Activated naive CD4-positive, alpha-beta T cell treated with anti-CD3 and anti-CD28 coated beads, Interleukin-2, amount 50 U/mL, for 24 hours (primary cell): ENCODE data around the gene AZIN2.

Experiments
- H3K27ac Mint-ChIP-seq: one replicate; pipeline ENCODE4 v1.8.0; 2021; ENCODE audit warnings: mild to moderate bottlenecking, mixed read lengths
- H3K27me3 Mint-ChIP-seq: one replicate; pipeline ENCODE4 v1.8.0; 2021; ENCODE audit warnings: mixed read lengths
- H3K36me3 Mint-ChIP-seq: one replicate; pipeline ENCODE4 v1.8.0; 2021; ENCODE audit warnings: mixed read lengths
- H3K4me1 Mint-ChIP-seq: one replicate; pipeline ENCODE4 v1.8.0; 2021; ENCODE audit warnings: mixed read lengths
- H3K4me3 Mint-ChIP-seq: one replicate; pipeline ENCODE4 v1.8.0; 2021; ENCODE audit warnings: mild to moderate bottlenecking, mixed read lengths
- H3K9me3 Mint-ChIP-seq: one replicate; pipeline ENCODE4 v1.8.0; 2021; ENCODE audit warnings: mixed read lengths

The AZIN2 gene

DNA sequence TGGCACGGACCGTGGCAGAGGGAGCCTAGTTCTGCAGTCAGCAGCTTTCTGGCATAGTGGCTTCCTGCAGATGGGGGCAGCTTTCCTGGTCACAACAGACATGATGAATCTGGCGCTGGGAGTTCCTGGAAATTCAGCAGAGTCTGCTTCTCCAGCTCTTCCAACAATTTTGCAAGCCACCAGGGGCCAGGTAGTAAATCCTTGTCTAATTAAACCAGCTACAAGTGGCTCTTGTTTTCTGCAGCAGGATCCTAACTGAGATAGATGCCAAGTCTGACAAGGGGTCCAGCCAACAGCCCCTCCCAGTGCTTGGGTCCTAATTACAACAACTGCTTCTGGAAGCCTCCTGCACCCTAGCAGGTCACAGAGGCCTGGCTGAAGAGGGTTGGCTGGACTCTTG, 65.0 kb downstream of the AZIN2 start:
- peaks cover 5% of the 10 kb centered on the region for H3K4me1 Mint-ChIP-seq
- H3K27ac Mint-ChIP-seq: no peak overlapping the region
- no peaks in the 10 kb centered on the region for H3K9me3 Mint-ChIP-seq
- peaks cover 2% of the 10 kb centered on the region for H3K36me3 Mint-ChIP-seq
- H3K4me3 Mint-ChIP-seq: no peak overlapping the region
- H3K27me3 Mint-ChIP-seq: no peaks in the 10 kb centered on the region

DNA sequence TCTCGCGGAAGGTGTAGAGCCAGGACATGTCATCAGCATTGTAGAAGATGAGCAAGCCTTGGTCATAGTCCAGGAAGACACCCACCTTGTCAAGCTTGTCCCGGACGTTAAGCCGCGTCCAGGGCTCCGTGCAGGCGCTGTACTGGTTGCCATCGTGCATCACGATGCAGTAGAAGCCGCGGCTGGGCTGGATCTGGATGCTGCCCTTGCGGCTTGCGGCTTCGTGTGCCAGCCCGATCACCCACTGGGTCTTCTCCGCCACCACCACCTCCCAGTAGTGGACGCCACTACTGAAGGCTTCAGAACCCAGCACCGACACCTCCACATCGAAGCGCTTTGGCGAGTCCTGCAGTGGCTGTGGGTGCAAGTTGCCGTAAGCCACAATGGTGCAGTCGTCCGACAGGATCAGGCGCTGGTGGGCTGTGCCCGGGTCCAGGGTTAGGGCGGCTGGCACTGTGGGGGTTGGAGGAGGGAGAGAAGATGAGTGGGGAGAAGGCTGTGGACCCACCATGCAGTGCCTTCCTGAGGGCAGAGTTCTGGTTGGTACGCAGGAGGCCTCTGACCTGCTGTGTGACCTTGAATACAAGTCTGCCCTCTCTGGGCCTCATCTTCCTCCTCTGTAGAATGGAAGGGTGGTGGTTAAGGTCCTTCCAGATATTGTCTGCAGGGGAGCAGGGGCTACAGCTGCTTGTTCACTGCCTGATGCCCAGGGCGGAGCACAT, 66.5 kb downstream of the AZIN2 start:
- Mint-ChIP-seq H3K27ac (no peak overlapping the region), H3K27me3 (no peaks in the 10 kb centered on the region), H3K4me1 (no peaks in the 10 kb centered on the region), H3K9me3 (no peaks in the 10 kb centered on the region), H3K4me3 (no peak overlapping the region), H3K36me3 (peaks cover 2% of the 10 kb centered on the region)

DNA sequence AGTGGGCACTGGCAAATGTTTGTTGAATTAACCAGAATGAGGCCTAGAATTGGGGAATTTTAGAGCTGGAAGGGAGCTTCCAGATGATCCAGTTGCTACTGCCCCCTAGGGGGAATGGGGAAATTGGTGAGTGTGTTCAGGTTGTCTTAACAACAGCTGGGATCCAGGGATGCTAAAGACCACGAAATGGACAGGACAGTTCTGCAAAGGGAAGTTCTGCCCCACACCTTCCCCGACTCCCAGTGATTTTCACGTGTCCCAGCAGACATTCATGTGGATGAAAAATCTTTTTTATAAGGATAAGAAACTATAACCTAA, 67.0 kb downstream of the AZIN2 start:
- peaks cover 2% of the 10 kb centered on the region for H3K36me3 Mint-ChIP-seq
- no peaks in the 10 kb centered on the region for H3K27me3 Mint-ChIP-seq
- no peak overlapping the region for H3K27ac Mint-ChIP-seq
- H3K4me3 Mint-ChIP-seq: no peak overlapping the region
- H3K4me1 Mint-ChIP-seq: no peaks in the 10 kb centered on the region
- no peaks in the 10 kb centered on the region for H3K9me3 Mint-ChIP-seq

DNA sequence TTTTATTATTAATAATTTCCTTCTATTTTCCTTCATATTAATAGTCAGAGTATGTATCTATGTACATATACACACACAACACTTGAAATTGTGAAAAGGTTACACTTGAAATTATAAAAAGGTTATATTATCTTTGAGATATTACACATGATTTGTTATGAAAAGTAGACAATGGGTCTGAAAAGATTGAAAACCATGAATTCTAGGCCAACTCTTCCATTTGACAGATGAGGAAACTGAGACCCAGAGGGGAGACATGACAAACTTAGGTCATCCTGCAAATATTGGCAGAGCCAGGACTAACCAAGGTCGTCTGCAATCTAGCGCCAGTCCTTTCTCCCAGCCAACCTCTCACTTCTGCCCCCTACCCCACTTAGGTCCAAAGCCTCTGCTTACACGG, 67.7 kb downstream of the AZIN2 start:
- no peak overlapping the region for H3K4me3 Mint-ChIP-seq
- peaks cover 2% of the 10 kb centered on the region for H3K36me3 Mint-ChIP-seq
- no peaks in the 10 kb centered on the region for H3K4me1 Mint-ChIP-seq
- H3K27me3 Mint-ChIP-seq: no peaks in the 10 kb centered on the region
- no peak overlapping the region for H3K27ac Mint-ChIP-seq
- H3K9me3 Mint-ChIP-seq: no peaks in the 10 kb centered on the region

DNA sequence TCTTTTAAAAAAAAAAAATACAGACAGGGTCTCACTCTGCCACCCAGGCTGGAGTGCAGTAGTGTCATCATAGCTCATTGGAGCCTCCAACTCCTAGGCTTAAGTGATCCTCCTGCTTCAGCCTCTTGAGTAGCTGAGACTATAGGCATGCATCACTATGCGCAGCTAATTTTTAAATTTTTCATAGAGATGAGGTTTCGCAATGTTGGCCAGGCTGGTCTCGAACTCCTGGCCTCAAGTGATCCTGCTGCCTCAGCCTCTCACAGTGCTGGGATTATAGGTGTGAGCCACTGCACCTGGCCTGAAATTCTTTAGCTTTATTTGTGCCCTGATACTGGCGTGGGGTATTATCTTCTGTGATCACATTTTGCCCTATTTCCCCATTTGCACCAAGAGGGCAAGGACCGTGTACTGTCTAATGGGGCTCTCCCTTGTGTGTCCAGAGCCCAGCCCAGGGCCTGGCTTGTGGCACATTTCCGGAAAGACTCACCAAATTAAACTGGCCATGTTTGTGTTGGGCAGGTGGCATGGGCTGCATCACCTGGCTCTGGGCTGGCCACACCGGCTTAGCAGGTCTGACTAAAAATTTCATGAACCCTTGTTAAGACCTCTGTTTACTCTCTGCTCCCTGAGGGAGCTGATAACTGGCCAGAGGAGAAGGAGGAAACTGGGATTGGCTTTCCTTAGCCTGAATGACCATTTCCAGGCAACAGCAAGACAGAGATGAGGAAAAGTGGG, 68.7 kb downstream of the AZIN2 start:
- H3K27ac Mint-ChIP-seq: no peak overlapping the region
- H3K4me1 Mint-ChIP-seq: no peaks in the 10 kb centered on the region
- no peak overlapping the region for H3K4me3 Mint-ChIP-seq
- H3K27me3 Mint-ChIP-seq: no peaks in the 10 kb centered on the region
- no peaks in the 10 kb centered on the region for H3K9me3 Mint-ChIP-seq
- peaks cover 4% of the 10 kb centered on the region for H3K36me3 Mint-ChIP-seq

DNA sequence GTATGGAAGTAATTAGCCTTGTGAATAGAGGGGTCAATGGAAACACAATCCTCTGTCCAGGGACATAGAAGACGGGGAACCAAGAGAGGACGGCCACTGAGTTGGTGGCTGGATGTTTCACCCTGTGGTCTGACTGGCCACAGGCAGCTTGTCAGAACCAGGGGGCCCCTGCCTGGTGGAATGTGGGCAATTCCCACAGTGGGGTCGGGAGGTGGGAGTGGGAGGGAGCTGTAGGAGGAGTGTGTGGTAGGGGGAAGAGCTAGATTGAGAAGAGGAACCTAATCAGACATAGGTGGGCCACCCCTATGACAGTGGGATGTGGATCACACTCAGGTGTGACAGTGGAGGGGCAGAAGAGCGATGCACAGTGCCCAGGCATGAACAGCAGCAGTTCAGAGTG, 69.6 kb downstream of the AZIN2 start:
- no peaks in the 10 kb centered on the region for H3K4me1 Mint-ChIP-seq
- H3K27me3 Mint-ChIP-seq: no peaks in the 10 kb centered on the region
- H3K36me3 Mint-ChIP-seq: peaks cover 4% of the 10 kb centered on the region
- no peak overlapping the region for H3K4me3 Mint-ChIP-seq
- H3K9me3 Mint-ChIP-seq: no peaks in the 10 kb centered on the region
- peak overlapping the region; percentile 70 for H3K27ac Mint-ChIP-seq

DNA sequence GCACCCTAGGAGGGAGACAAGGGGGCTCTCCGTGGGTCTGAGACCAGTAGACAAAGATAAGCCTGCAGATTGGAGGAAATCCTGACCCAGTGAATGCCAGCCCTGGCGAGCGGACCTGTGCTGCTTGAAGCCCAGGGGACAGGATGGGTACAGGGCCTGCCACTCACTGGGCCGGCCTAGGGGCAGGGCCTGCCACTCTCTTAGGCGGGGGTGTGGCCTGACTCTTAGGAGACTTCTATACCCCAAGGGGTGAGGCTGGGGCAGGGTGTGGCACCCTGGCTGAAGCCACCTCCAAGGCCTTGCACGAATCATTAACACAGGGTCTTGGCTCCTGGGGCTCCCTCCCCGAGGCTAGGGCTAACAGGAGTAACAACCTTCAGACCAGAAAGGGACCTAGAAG, 70.2 kb downstream of the AZIN2 start:
- H3K4me3 Mint-ChIP-seq: no peak overlapping the region
- H3K9me3 Mint-ChIP-seq: no peaks in the 10 kb centered on the region
- H3K36me3 Mint-ChIP-seq: peaks cover 5% of the 10 kb centered on the region
- peaks cover under 1% of the 10 kb centered on the region for H3K4me1 Mint-ChIP-seq
- no peak overlapping the region for H3K27ac Mint-ChIP-seq
- no peaks in the 10 kb centered on the region for H3K27me3 Mint-ChIP-seq

DNA sequence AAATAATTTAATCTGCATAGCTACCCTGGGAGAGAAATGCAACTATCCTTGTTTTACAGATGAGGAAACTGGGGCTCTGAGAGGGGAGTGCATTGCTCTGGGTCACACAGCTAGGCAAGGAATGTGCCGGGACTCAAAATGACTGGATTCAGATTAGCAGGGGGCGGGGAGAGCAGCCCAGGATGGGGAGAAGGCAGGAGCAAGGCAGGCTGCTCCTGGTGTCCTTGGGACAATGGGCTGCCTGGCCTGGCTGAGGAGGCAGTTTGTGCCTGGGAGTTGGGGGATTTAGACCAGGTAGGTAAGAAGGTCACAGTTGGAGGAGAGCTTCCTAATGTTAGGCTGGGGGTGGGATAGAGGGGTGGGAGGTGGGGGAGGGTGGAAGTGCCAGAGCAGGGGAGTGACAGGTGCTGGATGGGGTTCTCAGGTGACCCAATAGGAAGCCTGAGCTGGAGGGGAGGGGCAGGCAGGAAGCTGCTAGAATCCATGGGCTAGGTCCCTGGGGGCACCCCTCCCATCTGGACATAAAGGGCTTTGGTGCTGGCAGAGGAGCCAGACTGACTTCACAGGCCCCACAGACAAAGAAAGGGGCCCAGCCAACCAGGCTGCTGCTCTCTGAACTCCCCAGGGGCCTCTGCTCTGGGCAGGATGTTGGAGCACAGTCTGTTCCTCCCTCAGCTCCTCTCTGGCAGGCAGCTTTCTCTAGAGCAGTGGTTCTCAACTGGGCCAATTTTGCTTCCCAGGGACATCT, 71.9 kb downstream of the AZIN2 start:
- no peak overlapping the region for H3K27ac Mint-ChIP-seq
- H3K27me3 Mint-ChIP-seq: no peaks in the 10 kb centered on the region

DNA sequence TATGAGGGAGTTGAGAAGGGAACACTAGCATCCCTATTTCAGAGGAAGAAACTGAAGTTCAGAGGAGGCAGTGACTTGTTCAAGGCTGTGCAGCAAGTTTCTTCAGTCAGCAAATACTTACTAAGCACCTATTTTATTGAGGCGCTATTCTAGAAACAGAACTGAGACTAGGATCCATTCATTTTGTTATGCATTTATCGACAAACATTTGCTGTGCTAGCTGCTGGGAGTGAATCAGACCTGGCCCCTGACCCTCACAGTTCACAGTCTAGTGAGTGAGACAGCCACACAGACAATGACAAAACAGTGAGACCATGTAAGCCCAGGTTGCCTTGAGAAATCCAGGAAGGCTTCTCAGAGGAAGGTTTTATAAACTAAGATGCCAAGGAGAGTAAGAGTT, 72.7 kb downstream of the AZIN2 start:
- Mint-ChIP-seq H3K36me3 (peaks cover 6% of the 10 kb centered on the region), H3K9me3 (no peaks in the 10 kb centered on the region), H3K4me3 (no peak overlapping the region), H3K4me1 (peaks cover 5% of the 10 kb centered on the region), H3K27ac (no peak overlapping the region), H3K27me3 (no peaks in the 10 kb centered on the region)

More for the DNA sequence above, 71.9 kb downstream of the AZIN2 start:
- peaks cover 6% of the 10 kb centered on the region for H3K36me3 Mint-ChIP-seq
- H3K9me3 Mint-ChIP-seq: no peaks in the 10 kb centered on the region
- peaks cover 5% of the 10 kb centered on the region for H3K4me1 Mint-ChIP-seq
- H3K4me3 Mint-ChIP-seq: no peak overlapping the region

DNA sequence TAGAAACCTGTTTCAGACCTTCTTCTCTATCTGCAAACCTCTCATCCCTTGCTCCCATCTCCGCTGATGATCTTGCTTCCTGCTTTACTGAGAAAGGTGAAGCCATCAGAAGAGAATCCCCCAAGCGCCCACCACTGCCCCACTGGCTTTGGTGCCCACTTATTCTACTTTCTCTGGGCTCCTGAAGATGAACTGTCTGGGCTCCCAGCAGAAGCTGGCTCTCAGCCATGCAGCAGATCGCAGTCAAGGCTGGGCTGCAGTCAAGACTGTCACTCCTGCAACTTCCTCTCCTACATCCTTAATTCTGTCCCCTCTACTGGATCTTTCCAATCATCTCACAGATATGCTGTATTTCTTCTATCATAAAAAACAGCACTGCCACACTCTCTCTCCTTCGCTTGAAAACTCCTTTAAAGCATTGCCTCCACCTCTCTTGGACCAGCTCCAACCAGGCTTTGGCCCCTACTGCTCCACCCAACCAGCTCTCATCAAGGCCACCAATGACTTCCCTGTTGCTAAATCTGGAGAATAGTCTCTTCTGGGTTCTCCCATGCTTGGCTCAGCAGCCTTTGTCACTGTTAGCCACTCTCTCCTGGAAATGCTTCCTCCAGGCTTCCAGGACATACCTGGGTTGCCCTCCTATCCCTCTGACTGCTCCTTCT, 75.1 kb downstream of the AZIN2 start:
- no peaks in the 10 kb centered on the region for H3K9me3 Mint-ChIP-seq
- peaks cover 7% of the 10 kb centered on the region for H3K36me3 Mint-ChIP-seq
- no peak overlapping the region for H3K4me3 Mint-ChIP-seq
- no peak overlapping the region for H3K27ac Mint-ChIP-seq
- peaks cover 5% of the 10 kb centered on the region for H3K4me1 Mint-ChIP-seq
- H3K27me3 Mint-ChIP-seq: no peaks in the 10 kb centered on the region

DNA sequence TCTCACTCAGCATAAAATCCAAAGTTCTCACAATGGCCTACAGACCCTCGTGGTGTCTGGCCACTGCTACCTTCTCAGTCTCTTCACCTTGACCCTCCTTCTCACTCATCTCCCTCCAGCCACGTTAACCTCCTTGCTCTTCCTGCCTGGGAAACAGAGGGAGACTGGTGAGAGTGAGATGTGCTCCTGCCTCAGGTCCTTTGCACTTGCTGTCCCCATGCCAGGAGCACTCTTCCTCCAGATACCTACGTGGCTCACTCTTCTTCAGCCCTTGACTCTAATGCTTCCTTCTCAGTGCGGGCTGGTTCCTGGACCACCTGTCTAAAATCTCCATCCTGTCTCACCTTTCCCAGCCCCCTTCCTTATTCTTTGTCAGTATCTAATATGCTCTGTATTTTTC, 76.2 kb downstream of the AZIN2 start:
- Mint-ChIP-seq H3K9me3 (no peaks in the 10 kb centered on the region), H3K27ac (peak overlapping the region; percentile 23)

DNA sequence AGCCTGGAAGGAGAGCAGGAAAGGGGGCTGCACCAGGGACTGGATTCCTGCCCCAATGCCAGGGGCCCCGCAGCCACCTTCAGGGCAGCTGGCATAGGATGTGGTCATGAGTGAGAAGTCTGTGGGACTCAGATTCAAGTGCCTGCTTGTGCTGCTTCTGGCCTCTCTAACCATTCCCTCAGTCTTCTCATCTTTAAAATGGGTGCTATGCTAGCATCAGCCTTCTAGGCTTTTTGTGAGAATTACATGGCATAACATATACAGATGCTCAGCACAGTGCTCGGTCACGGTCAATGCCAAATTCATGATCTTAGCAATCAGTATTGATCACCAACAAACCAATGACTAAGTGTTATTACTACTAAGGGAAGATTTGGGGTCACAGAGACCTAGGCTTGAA, 77.4 kb downstream of the AZIN2 start:
- Mint-ChIP-seq H3K9me3 (no peaks in the 10 kb centered on the region), H3K27ac (no peak overlapping the region), H3K36me3 (peaks cover 7% of the 10 kb centered on the region), H3K27me3 (no peaks in the 10 kb centered on the region), H3K4me1 (peaks cover 5% of the 10 kb centered on the region), H3K4me3 (no peak overlapping the region)

More for the DNA sequence above, 76.2 kb downstream of the AZIN2 start:
- Mint-ChIP-seq H3K36me3 (peaks cover 7% of the 10 kb centered on the region), H3K4me1 (peaks cover 5% of the 10 kb centered on the region), H3K27me3 (no peaks in the 10 kb centered on the region), H3K4me3 (no peak overlapping the region)

DNA sequence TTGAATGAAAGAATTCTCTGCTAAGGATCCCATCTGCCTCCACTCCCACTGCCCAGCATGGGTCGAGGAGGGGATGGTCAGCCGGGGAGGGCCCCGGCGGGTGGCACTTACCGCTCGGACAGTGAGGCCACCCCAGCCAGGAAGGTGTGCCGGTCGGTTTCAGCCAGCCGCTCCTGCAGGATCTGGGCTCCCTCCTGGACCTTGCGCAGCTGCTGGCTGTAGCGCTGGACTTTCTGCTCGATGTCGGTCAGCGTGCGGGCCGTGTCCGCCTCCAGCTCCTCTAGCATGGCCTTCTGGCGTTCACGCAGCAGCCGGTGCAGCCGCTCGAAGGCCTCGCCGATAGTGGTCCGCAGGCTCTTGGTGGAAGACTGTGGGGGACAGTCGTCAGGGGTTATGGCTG, 78.6 kb downstream of the AZIN2 start:
- Mint-ChIP-seq H3K4me1 (peaks cover 5% of the 10 kb centered on the region), H3K36me3 (peaks cover 5% of the 10 kb centered on the region), H3K4me3 (no peak overlapping the region), H3K27me3 (no peaks in the 10 kb centered on the region), H3K27ac (no peak overlapping the region), H3K9me3 (no peaks in the 10 kb centered on the region)

DNA sequence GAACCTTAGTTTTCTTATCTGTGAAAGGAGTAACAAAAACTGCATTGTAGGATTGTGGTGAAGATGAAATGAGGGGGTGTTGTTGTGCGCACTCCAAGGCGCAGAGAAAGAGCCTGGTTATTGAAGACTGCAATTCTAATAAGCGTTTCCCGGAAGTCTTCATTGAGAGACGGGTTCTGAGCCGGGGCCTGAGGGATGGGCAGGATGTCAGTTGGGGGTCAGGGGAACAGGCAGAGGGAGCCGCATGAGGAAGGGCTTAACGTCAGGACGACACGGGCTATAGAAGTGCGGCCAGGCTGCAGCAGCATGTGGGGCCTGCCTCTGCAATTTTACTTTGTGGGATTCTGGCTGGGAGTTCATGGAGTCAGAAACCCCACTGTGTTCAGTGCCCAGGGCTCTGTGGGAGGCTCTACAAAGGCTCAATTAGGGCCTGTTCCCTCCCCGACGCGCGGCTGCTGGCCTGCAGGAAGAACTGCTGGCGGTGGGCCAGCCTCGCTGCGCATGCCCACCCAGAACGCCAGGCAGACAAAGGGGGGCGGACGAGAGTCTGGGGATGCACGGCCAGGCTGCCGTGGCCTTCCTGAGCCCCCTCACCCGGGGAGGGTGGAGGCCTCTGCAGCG, 80.2 kb downstream of the AZIN2 start:
- Mint-ChIP-seq H3K27me3 (no peaks in the 10 kb centered on the region), H3K36me3 (peaks cover 6% of the 10 kb centered on the region), H3K9me3 (no peaks in the 10 kb centered on the region), H3K4me3 (no peak overlapping the region), H3K27ac (no peak overlapping the region), H3K4me1 (peaks cover 4% of the 10 kb centered on the region)

DNA sequence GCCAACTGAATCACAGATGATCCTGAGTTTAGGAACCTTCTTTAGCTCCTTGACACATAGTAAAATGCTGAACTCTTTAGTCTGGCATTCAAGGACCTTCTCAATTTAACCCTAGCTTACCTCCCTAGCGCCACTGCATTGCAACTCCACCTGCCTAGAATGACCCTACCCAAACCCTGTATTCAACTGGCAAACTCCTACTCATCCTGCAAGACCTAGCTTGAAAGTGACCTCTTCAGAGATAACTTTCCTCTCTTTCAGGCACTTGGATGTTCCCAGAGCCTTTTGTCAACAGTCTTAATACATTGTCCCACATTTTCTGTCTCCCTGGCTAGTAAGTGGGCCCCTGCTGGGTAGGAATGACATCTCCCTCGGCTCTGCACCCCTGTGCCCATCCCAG, 81.2 kb downstream of the AZIN2 start:
- H3K4me1 Mint-ChIP-seq: no peaks in the 10 kb centered on the region
- peaks cover 11% of the 10 kb centered on the region for H3K36me3 Mint-ChIP-seq
- no peaks in the 10 kb centered on the region for H3K9me3 Mint-ChIP-seq
- no peaks in the 10 kb centered on the region for H3K27me3 Mint-ChIP-seq
- no peak overlapping the region for H3K27ac Mint-ChIP-seq
- no peak overlapping the region for H3K4me3 Mint-ChIP-seq
